HEK293 (cell line): ENCODE results near the gene SERPINA1.

ENCODE experiments used
- CTCF ChIA-PET: fragments of 350-600 bp; formaldehyde crosslinking; extraction: SDS; loops from one replicate; lab custom pipeline; 2021; ENCODE audit warnings: antibody characterized with exemption; lab: Yijun Ruan, JAX
- POLR2A ChIA-PET: fragments of 300-600 bp; formaldehyde crosslinking; extraction: SDS; loops from one replicate; lab custom pipeline; 2020; ENCODE audit warnings: antibody characterized with exemption, inconsistent platforms; lab: Yijun Ruan, JAX
- H3K27ac ChIP-seq: fragments of 200-500 bp; sonication (Bioruptor generic); 2 replicates; pipeline ENCODE4 v1.5.1; 2014; ENCODE audit warnings: low read depth, low read length, control low read depth, inconsistent platforms; ENCODE audit errors: extremely low read depth
- H3K36me3 ChIP-seq, 2 experiments: fragments of 200-500 bp in 1 of 2; sonication (Bioruptor generic) in 1 of 2; 1 replicate in 1 of 2; 2 replicates in 1 of 2; pipeline ENCODE4 v1.5.1; 2014 to 2017; ENCODE audit warnings: inconsistent platforms in 2 of 2, low read length in 2 of 2; ENCODE audit not compliant: control insufficient read depth in 2 of 2, insufficient read depth in 1 of 2
- H3K4me1 ChIP-seq: fragments of 200-500 bp; sonication (Bioruptor generic); 2 replicates; pipeline ENCODE4 v1.5.1; 2014; ENCODE audit warnings: mild to moderate bottlenecking, low read length, inconsistent platforms; ENCODE audit not compliant: control insufficient read depth, insufficient read depth
- H3K4me3 ChIP-seq: 2 replicates; pipeline ENCODE4 v1.5.1; 2011; ENCODE audit warnings: low read depth, mild to moderate bottlenecking, control low read depth, low read length, moderate library complexity
- H3K9me3 ChIP-seq: fragments of 200-500 bp; sonication (Bioruptor generic); 2 replicates; pipeline ENCODE4 v1.5.1; 2014; ENCODE audit warnings: low read depth, low read length, inconsistent platforms; ENCODE audit not compliant: control insufficient read depth, insufficient read depth
- BCL11B ChIP-seq: fragments of 450-650 bp; formaldehyde crosslinking; IDR thresholded peaks from 2 replicates; pipeline ENCODE4 v1.5.1; 2016; ENCODE audit warnings: low read depth, missing biosample characterization, missing genetic modification characterization
- IKZF3 ChIP-seq: fragments of 450-650 bp; IDR thresholded peaks from 2 replicates; pipeline ENCODE4 v1.5.0; 2018; ENCODE audit warnings: missing biosample characterization, mild to moderate bottlenecking, missing genetic modification characterization, moderate library complexity
- MEIS1 ChIP-seq: sonication (generic); formaldehyde crosslinking; IDR thresholded peaks from 2 replicates; pipeline ENCODE4 v1.8.1; 2022; ENCODE audit warnings: missing genetic modification reagents, mild to moderate bottlenecking, borderline replicate concordance
- MZF1 ChIP-seq: fragments of 450-650 bp; formaldehyde crosslinking; IDR thresholded peaks from 2 replicates; pipeline ENCODE4 v1.5.1; 2017; ENCODE audit warnings: missing biosample characterization, missing genetic modification characterization, borderline replicate concordance
- SCRT2 ChIP-seq: fragments of 450-650 bp; formaldehyde crosslinking; IDR thresholded peaks from 2 replicates; pipeline ENCODE4 v1.5.1; 2016; ENCODE audit warnings: missing biosample characterization, missing genetic modification characterization
- SP7 ChIP-seq: fragments of 450-650 bp; formaldehyde crosslinking; IDR thresholded peaks from 2 replicates; pipeline ENCODE4 v1.5.1; 2016; ENCODE audit warnings: missing biosample characterization, missing genetic modification characterization
- TSHZ1 ChIP-seq: fragments of 450-650 bp; formaldehyde crosslinking; IDR thresholded peaks from 2 replicates; pipeline ENCODE4 v1.5.1; 2016; ENCODE audit warnings: missing biosample characterization, missing genetic modification characterization, borderline replicate concordance
- ZBTB11 ChIP-seq: fragments of 450-650 bp; formaldehyde crosslinking; conservative IDR thresholded peaks from 2 replicates; pipeline ENCODE4 v1.5.1; 2016; ENCODE audit warnings: low read depth, missing biosample characterization, missing genetic modification characterization
- ZEB2 ChIP-seq: fragments of 450-650 bp; formaldehyde crosslinking; IDR thresholded peaks from 2 replicates; pipeline ENCODE4 v1.5.1; 2016; ENCODE audit warnings: missing biosample characterization, missing genetic modification characterization
- ZNF155 ChIP-seq: fragments of 450-650 bp; formaldehyde crosslinking; IDR thresholded peaks from 2 replicates; pipeline ENCODE4 v1.5.1; 2016; ENCODE audit warnings: missing biosample characterization, missing genetic modification characterization
- ZNF223 ChIP-seq: fragments of 450-650 bp; formaldehyde crosslinking; IDR thresholded peaks from 2 replicates; pipeline ENCODE4 v1.5.1; 2016; ENCODE audit warnings: missing biosample characterization, missing genetic modification characterization
- ZNF324 ChIP-seq: fragments of 450-650 bp; formaldehyde crosslinking; IDR thresholded peaks from 2 replicates; pipeline ENCODE4 v1.5.1; 2016; ENCODE audit warnings: missing biosample characterization, missing genetic modification characterization
- ZNF335 ChIP-seq: fragments of 450-650 bp; formaldehyde crosslinking; conservative IDR thresholded peaks from 2 replicates; pipeline ENCODE4 v1.5.1; 2016; ENCODE audit warnings: missing biosample characterization, missing genetic modification characterization
- ZNF423 ChIP-seq: fragments of 450-650 bp; formaldehyde crosslinking; IDR thresholded peaks from 2 replicates; pipeline ENCODE4 v1.5.1; 2016; ENCODE audit warnings: missing biosample characterization, missing genetic modification characterization
- ZNF48 ChIP-seq: fragments of 450-650 bp; formaldehyde crosslinking; IDR thresholded peaks from 2 replicates; pipeline ENCODE4 v1.5.1; 2016; ENCODE audit warnings: missing biosample characterization, missing genetic modification characterization
- ZNF558 ChIP-seq: fragments of 450-650 bp; formaldehyde crosslinking; IDR thresholded peaks from 2 replicates; pipeline ENCODE4 v1.5.1; 2016; ENCODE audit warnings: missing biosample characterization, missing genetic modification characterization
- ZNF660 ChIP-seq: fragments of 450-650 bp; IDR thresholded peaks from 2 replicates; pipeline ENCODE4 v1.5.1; 2018; ENCODE audit warnings: missing biosample characterization, mild to moderate bottlenecking, missing genetic modification characterization
- ZNF768 ChIP-seq: fragments of 450-650 bp; formaldehyde crosslinking; IDR thresholded peaks from 2 replicates; pipeline ENCODE4 v1.5.1; 2018; ENCODE audit warnings: missing biosample characterization, mild to moderate bottlenecking, missing genetic modification characterization
- ZXDB ChIP-seq: fragments of 450-650 bp; formaldehyde crosslinking; IDR thresholded peaks from 2 replicates; pipeline ENCODE4 v1.5.1; 2016; ENCODE audit warnings: missing biosample characterization, missing genetic modification characterization
- TF ChIP-seq, protein P1 (sequence below): fragments of 450-650 bp; formaldehyde crosslinking; IDR thresholded peaks from 2 replicates; pipeline ENCODE4 v1.5.1; 2016; ENCODE audit warnings: missing biosample characterization, missing genetic modification characterization
- TF ChIP-seq, protein P2 (sequence below): fragments of 450-650 bp; formaldehyde crosslinking; IDR thresholded peaks from 2 replicates; pipeline ENCODE4 v1.5.1; 2016; ENCODE audit warnings: missing biosample characterization, missing genetic modification characterization, borderline replicate concordance

SERPINA1 gene

GRCh38 chr14:94383777-94384176 is 4.6 kb downstream of the SERPINA1 start:
- no peak for TF ChIP-seq MZF1 (tag by site-specific recombination)
- TF ChIP-seq ZEB2 (tag by site-specific recombination) = no peak
- no peak for TF ChIP-seq SCRT2 (tag by site-specific recombination)
- TF ChIP-seq SP7 (tag by site-specific recombination) = no peak
- TF ChIP-seq, protein P1, sequence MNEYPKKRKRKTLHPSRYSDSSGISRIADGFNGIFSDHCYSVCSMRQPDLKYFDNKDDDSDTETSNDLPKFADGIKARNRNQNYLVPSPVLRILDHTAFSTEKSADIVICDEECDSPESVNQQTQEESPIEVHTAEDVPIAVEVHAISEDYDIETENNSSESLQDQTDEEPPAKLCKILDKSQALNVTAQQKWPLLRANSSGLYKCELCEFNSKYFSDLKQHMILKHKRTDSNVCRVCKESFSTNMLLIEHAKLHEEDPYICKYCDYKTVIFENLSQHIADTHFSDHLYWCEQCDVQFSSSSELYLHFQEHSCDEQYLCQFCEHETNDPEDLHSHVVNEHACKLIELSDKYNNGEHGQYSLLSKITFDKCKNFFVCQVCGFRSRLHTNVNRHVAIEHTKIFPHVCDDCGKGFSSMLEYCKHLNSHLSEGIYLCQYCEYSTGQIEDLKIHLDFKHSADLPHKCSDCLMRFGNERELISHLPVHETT (tag by site-specific recombination) = no peak
- no peak for TF ChIP-seq ZNF768
- no peak for TF ChIP-seq ZNF48
- no peak for TF ChIP-seq ZNF155 (tag by site-specific recombination)
- Histone ChIP-seq H3K36me3 (no peaks in the 10 kb centered on the region), H3K4me1 (no peaks in the 10 kb centered on the region), H3K4me3 (no peak overlapping the region), H3K27ac (no peak overlapping the region), H3K9me3 (no peaks in the 10 kb centered on the region)
- ChIA-PET POLR2A (no interaction called here), CTCF (no interaction called here)

- CTCF ChIA-PET = no interaction called here
- Histone ChIP-seq H3K4me3 (no peak overlapping the region), H3K27ac (no peak overlapping the region), H3K4me1 (no peaks in the 10 kb centered on the region), H3K9me3 (no peaks in the 10 kb centered on the region), H3K36me3 (no peaks in the 10 kb centered on the region)
- POLR2A ChIA-PET = no interaction called here
- TF ChIP-seq TSHZ1 (tag by site-specific recombination) = no peak
- no peak for TF ChIP-seq BCL11B (tag by site-specific recombination)
- TF ChIP-seq ZNF423 (tag by site-specific recombination) = no peak
- TF ChIP-seq MEIS1 (CRISPR knock-in tag) = no peak
- no peak for TF ChIP-seq ZNF223 (tag by site-specific recombination)
- no peak for TF ChIP-seq ZNF558 (tag by site-specific recombination)
- no peak for TF ChIP-seq ZXDB (tag by site-specific recombination)
- no peak for TF ChIP-seq ZBTB11 (tag by site-specific recombination)
- TF ChIP-seq ZNF660 = no peak
- TF ChIP-seq, protein P2, sequence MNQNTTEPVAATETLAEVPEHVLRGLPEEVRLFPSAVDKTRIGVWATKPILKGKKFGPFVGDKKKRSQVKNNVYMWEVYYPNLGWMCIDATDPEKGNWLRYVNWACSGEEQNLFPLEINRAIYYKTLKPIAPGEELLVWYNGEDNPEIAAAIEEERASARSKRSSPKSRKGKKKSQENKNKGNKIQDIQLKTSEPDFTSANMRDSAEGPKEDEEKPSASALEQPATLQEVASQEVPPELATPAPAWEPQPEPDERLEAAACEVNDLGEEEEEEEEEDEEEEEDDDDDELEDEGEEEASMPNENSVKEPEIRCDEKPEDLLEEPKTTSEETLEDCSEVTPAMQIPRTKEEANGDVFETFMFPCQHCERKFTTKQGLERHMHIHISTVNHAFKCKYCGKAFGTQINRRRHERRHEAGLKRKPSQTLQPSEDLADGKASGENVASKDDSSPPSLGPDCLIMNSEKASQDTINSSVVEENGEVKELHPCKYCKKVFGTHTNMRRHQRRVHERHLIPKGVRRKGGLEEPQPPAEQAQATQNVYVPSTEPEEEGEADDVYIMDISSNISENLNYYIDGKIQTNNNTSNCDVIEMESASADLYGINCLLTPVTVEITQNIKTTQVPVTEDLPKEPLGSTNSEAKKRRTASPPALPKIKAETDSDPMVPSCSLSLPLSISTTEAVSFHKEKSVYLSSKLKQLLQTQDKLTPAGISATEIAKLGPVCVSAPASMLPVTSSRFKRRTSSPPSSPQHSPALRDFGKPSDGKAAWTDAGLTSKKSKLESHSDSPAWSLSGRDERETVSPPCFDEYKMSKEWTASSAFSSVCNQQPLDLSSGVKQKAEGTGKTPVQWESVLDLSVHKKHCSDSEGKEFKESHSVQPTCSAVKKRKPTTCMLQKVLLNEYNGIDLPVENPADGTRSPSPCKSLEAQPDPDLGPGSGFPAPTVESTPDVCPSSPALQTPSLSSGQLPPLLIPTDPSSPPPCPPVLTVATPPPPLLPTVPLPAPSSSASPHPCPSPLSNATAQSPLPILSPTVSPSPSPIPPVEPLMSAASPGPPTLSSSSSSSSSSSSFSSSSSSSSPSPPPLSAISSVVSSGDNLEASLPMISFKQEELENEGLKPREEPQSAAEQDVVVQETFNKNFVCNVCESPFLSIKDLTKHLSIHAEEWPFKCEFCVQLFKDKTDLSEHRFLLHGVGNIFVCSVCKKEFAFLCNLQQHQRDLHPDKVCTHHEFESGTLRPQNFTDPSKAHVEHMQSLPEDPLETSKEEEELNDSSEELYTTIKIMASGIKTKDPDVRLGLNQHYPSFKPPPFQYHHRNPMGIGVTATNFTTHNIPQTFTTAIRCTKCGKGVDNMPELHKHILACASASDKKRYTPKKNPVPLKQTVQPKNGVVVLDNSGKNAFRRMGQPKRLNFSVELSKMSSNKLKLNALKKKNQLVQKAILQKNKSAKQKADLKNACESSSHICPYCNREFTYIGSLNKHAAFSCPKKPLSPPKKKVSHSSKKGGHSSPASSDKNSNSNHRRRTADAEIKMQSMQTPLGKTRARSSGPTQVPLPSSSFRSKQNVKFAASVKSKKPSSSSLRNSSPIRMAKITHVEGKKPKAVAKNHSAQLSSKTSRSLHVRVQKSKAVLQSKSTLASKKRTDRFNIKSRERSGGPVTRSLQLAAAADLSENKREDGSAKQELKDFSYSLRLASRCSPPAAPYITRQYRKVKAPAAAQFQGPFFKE = no peak
- no peak for TF ChIP-seq IKZF3 (tag by site-specific recombination)
- TF ChIP-seq ZNF324 (tag by site-specific recombination) = no peak
- no peak for TF ChIP-seq ZNF335 (tag by site-specific recombination)
Measured at GRCh38 chr14:94382716-94383596, 5.4 kb downstream of the SERPINA1 start.
